ENCODE data around the gene FEZ2. TPM values are rescaled to one million over a fixed set of nuclear protein-coding genes. Genes with fewer than 3 reads are reported as not detected.

FEZ2 gene
- total and polyA plus RNA-seq, 12 donors, result 13.9 to 103 (median 63.5) TPM

DNA sequence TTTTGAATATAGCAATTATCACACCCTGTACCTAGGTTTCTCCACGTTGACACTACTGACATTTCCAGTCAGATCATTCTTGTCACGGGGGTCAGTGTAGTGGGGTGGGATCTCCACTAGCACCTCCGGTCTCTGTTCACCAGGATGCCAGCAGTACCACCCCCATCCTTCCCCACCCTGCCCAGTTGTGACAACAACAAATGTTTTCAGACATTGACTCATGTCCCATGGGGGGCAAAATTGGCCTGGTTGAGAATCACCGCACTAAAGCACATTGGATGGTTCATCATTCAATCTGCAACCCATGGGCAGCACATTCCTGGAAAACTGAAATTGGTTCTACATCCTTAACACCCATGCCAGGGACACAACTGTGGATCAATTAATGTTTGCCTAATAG, 32.3 kb downstream of the FEZ2 start:
- TF ChIP-seq, protein P1, sequence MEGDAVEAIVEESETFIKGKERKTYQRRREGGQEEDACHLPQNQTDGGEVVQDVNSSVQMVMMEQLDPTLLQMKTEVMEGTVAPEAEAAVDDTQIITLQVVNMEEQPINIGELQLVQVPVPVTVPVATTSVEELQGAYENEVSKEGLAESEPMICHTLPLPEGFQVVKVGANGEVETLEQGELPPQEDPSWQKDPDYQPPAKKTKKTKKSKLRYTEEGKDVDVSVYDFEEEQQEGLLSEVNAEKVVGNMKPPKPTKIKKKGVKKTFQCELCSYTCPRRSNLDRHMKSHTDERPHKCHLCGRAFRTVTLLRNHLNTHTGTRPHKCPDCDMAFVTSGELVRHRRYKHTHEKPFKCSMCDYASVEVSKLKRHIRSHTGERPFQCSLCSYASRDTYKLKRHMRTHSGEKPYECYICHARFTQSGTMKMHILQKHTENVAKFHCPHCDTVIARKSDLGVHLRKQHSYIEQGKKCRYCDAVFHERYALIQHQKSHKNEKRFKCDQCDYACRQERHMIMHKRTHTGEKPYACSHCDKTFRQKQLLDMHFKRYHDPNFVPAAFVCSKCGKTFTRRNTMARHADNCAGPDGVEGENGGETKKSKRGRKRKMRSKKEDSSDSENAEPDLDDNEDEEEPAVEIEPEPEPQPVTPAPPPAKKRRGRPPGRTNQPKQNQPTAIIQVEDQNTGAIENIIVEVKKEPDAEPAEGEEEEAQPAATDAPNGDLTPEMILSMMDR (IDR thresholded peaks at IDR 0.05), result no peak
- no peak for TF ChIP-seq POLR2A (IDR thresholded peaks at IDR 0.05)
- 94 to 99% (median 98%) methylated on average over 4 of the region's 4 CpGs for WGBS, 4 donors
- peaks cover 47 to 49% of the 10 kb centered on the region in 2 donors for H3K4me1 ChIP-seq (replicated peaks in 1 of 2)
- no peak for DNase-seq
- no peaks in the 10 kb centered on the region for H3K36me3 ChIP-seq (replicated peaks in 1 of 2)
- H3K9me3 ChIP-seq (replicated peaks in 1 of 3), result no peaks in the 10 kb centered on the region
- no peaks in the 10 kb centered on the region for H3K27me3 ChIP-seq
- no peak overlapping the region for H3K4me3 ChIP-seq
- no peak overlapping the region for H3K27ac ChIP-seq
- intact Hi-C loops (cut with DNase I), result no loop called here

DNA sequence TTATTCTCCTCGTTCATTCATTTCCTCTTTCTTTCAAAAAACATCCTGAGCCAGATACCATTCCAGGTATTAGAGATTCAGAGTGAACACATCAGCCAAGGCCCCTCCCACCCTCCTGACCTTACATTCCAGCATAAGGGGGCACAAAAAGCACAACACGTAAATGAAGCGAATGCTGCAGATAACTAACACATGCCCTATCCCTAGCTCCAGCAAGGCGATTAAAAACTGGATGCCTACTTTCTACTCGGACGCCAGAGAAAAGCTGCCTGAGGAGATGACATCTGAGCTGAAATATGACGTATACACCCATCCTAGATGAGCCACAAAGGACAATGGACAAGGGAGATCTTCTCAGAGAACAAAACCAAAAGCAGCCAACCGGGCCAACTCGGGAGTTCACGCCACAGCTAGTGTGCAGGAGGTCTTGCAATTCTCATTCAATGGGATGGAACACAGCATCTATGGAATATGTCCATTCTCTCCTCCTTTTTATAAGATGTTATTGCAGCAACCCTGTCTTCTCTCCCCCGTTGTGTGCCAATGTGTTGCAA, 33.5 kb downstream of the FEZ2 start:
- H3K36me3 ChIP-seq (replicated peaks in 1 of 2), result no peaks in the 10 kb centered on the region
- intact Hi-C loops (cut with DNase I), result no loop called here
- peaks cover 45 to 49% of the 10 kb centered on the region in 2 donors for H3K4me1 ChIP-seq (replicated peaks in 1 of 2)
- H3K9me3 ChIP-seq (replicated peaks in 1 of 3), result no peaks in the 10 kb centered on the region
- peak overlapping the region in 1 of 5 donors; percentile 70 for H3K27ac ChIP-seq
- H3K4me3 ChIP-seq, result no peak overlapping the region
- no peaks in the 10 kb centered on the region for H3K27me3 ChIP-seq
- 91 to 93% (median 92%) methylated on average over 11 of the region's 11 CpGs for WGBS, 4 donors
- TF ChIP-seq, protein P1 (IDR thresholded peaks at IDR 0.05), result no peak
- no peak for TF ChIP-seq POLR2A (IDR thresholded peaks at IDR 0.05)
- DNase-seq, result no peak

- Histone ChIP-seq H3K9me3 (replicated peaks in 1 of 3) (no peaks in the 10 kb centered on the region), H3K27ac (peak overlapping the region; percentile 54 to 81 (median 67)), H3K36me3 (replicated peaks in 1 of 2) (no peaks in the 10 kb centered on the region), H3K4me3 (peak overlapping the region in 1 of 4 donors; percentile 25), H3K4me1 (replicated peaks in 1 of 2) (peaks cover 31 to 39% of the 10 kb centered on the region in 2 donors), H3K27me3 (no peaks in the 10 kb centered on the region)
- WGBS, 4 donors, result 20 to 36% (median 28%) methylated on average over 3 of the region's 3 CpGs
- intact Hi-C loops (cut with DNase I), result no loop called here
- peak in 1 of 2 donors; percentile 65 for TF ChIP-seq POLR2A (IDR thresholded peaks at IDR 0.05)
- TF ChIP-seq, protein P1 (IDR thresholded peaks at IDR 0.05), result no peak
- peak in 6 of 7 donors; percentile 63 to 82 (median 76) for DNase-seq
Measured at GRCh38 chr2:36562973-36563532, 34.9 kb downstream of the FEZ2 start.

GRCh38 chr2:36562240-36562639, 35.7 kb downstream of the FEZ2 start:
- peaks cover 23 to 32% of the 10 kb centered on the region in 2 donors for H3K4me1 ChIP-seq (replicated peaks in 1 of 2)
- WGBS, 4 donors, result 43 to 57% (median 47%) methylated on average over 1 of the region's 1 CpG
- intact Hi-C loops (cut with DNase I), result no loop called here
- H3K27me3 ChIP-seq, result no peaks in the 10 kb centered on the region
- no peaks in the 10 kb centered on the region for H3K36me3 ChIP-seq (replicated peaks in 1 of 2)
- no peak for DNase-seq
- H3K9me3 ChIP-seq (replicated peaks in 1 of 3), result no peaks in the 10 kb centered on the region
- peak overlapping the region; percentile 54 to 81 (median 67) for H3K27ac ChIP-seq
- H3K4me3 ChIP-seq, result peak overlapping the region in 1 of 4 donors; percentile 25
- TF ChIP-seq POLR2A (IDR thresholded peaks at IDR 0.05), result no peak
- TF ChIP-seq, protein P1 (IDR thresholded peaks at IDR 0.05), result no peak

Data from adrenal gland (tissue), 12 donors.